Sigmoid colon (tissue), 4 donors: ENCODE measurements around the gene CLIC4.

ENCODE experiments used
- CTCF ChIP-seq, 4 experiments: fragments of 450-650 bp in 3 of 4; fragments of 200-600 bp in 1 of 4; IDR thresholded peaks; one replicate each; pipeline ENCODE4 v1.5.1; 2016 to 2019; ENCODE audit warnings: antibody characterized with exemption in 4 of 4, mild to moderate bottlenecking in 3 of 4, moderate library complexity in 2 of 4
- EP300 ChIP-seq, 4 donors: sonication (generic); formaldehyde crosslinking; IDR thresholded peaks; one replicate each; pipeline ENCODE4 v1.6.1; 2017; ENCODE audit warnings: antibody characterized with exemption in 4 of 4
- POLR2A ChIP-seq, 2 donors: fragments of 450-650 bp; IDR thresholded peaks; one replicate each; pipeline ENCODE4 v1.6.1; 2016; ENCODE audit warnings: antibody characterized with exemption in 2 of 2, mild to moderate bottlenecking in 2 of 2, moderate library complexity in 2 of 2

- TF ChIP-seq CTCF (IDR thresholded peaks at IDR 0.05): no peak
- peak in 2 of 4 donors; percentile 15 to 47 for TF ChIP-seq EP300 (IDR thresholded peaks at IDR 0.05)
- TF ChIP-seq POLR2A (IDR thresholded peaks at IDR 0.05): peak; percentile 97
These were observed at the start of gene CLIC4 for GRCh38 chr1:24744911-24745710.
